ENCODE data around the gene CCDC97. TPM values are rescaled to one million over a fixed set of nuclear protein-coding genes. Genes with fewer than 3 reads are reported as not detected.

CCDC97 gene
- polyA plus RNA-seq, 1 donor from 2014 or later, result 4.9 TPM

DNA sequence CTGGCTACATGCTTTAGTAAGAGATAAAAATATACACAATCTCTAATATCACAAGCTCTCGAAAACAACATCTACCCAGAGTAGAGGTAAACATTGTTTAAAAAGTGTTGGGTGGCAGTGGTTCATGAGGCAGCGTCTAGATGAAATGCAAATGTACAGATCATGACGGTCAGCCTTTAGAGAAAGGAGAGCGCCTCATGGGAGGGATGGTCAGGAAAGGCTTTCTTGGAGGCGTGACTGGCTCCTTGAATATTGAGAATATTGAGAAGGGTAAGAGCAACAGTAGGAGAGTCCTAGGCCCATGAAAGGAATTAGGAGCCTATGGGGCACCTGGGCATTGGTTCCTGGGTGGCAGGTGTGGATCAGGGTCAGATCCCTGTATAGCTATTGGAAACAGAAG, 35.2 kb upstream of the CCDC97 start:
- H2AFZ ChIP-seq (ENCODE audit: low read depth, low read length), result no peak overlapping the region
- no peak overlapping the region for H3K27ac ChIP-seq (ENCODE audit: low read length)
- H3K36me3 ChIP-seq (ENCODE audit: insufficient read depth, low read length), result peaks cover 22% of the 10 kb centered on the region
- H3K27me3 ChIP-seq (ENCODE audit: insufficient read depth, low read depth, low read length), result no peaks in the 10 kb centered on the region
- H3F3A ChIP-seq (ENCODE audit: insufficient read depth, low read length, poor library complexity, severe bottlenecking), result no peaks in the 10 kb centered on the region
- H3K9ac ChIP-seq (ENCODE audit: low read length), result no peak overlapping the region
- H3K9me2 ChIP-seq (ENCODE audit: insufficient read depth, low read length), result no peaks in the 10 kb centered on the region
- no peak for TF ChIP-seq EZH2 (IDR thresholded peaks at IDR 0.05; ENCODE audit: borderline replicate concordance, insufficient read depth, low read length, poor library complexity, severe bottlenecking)
- TF ChIP-seq MXI1 (conservative IDR thresholded peaks at IDR 0.05; ENCODE audit: poor library complexity, severe bottlenecking), result no peak
- TF ChIP-seq, protein P1, sequence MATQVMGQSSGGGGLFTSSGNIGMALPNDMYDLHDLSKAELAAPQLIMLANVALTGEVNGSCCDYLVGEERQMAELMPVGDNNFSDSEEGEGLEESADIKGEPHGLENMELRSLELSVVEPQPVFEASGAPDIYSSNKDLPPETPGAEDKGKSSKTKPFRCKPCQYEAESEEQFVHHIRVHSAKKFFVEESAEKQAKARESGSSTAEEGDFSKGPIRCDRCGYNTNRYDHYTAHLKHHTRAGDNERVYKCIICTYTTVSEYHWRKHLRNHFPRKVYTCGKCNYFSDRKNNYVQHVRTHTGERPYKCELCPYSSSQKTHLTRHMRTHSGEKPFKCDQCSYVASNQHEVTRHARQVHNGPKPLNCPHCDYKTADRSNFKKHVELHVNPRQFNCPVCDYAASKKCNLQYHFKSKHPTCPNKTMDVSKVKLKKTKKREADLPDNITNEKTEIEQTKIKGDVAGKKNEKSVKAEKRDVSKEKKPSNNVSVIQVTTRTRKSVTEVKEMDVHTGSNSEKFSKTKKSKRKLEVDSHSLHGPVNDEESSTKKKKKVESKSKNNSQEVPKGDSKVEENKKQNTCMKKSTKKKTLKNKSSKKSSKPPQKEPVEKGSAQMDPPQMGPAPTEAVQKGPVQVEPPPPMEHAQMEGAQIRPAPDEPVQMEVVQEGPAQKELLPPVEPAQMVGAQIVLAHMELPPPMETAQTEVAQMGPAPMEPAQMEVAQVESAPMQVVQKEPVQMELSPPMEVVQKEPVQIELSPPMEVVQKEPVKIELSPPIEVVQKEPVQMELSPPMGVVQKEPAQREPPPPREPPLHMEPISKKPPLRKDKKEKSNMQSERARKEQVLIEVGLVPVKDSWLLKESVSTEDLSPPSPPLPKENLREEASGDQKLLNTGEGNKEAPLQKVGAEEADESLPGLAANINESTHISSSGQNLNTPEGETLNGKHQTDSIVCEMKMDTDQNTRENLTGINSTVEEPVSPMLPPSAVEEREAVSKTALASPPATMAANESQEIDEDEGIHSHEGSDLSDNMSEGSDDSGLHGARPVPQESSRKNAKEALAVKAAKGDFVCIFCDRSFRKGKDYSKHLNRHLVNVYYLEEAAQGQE (IDR thresholded peaks at IDR 0.05; ENCODE audit: borderline replicate concordance), result no peak
- TF ChIP-seq, protein P2, sequence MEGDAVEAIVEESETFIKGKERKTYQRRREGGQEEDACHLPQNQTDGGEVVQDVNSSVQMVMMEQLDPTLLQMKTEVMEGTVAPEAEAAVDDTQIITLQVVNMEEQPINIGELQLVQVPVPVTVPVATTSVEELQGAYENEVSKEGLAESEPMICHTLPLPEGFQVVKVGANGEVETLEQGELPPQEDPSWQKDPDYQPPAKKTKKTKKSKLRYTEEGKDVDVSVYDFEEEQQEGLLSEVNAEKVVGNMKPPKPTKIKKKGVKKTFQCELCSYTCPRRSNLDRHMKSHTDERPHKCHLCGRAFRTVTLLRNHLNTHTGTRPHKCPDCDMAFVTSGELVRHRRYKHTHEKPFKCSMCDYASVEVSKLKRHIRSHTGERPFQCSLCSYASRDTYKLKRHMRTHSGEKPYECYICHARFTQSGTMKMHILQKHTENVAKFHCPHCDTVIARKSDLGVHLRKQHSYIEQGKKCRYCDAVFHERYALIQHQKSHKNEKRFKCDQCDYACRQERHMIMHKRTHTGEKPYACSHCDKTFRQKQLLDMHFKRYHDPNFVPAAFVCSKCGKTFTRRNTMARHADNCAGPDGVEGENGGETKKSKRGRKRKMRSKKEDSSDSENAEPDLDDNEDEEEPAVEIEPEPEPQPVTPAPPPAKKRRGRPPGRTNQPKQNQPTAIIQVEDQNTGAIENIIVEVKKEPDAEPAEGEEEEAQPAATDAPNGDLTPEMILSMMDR (IDR thresholded peaks at IDR 0.05; ENCODE audit: poor library complexity, severe bottlenecking), result no peak
- TF ChIP-seq POLR2AphosphoS5 (IDR thresholded peaks at IDR 0.05), result no peak
- TF ChIP-seq RAD21 (conservative IDR thresholded peaks at IDR 0.05), result no peak
- H3K9me3 ChIP-seq (ENCODE audit: low read length), result no peaks in the 10 kb centered on the region
- no peaks in the 10 kb centered on the region for H3K79me2 ChIP-seq (replicated peaks; ENCODE audit: insufficient read depth, low read length)
- no peak overlapping the region for H3K4me3 ChIP-seq (ENCODE audit: low read length)
- no peaks in the 10 kb centered on the region for H4K20me1 ChIP-seq (ENCODE audit: insufficient read depth)
- H3K4me2 ChIP-seq (ENCODE audit: low read length), result no peak overlapping the region

DNA sequence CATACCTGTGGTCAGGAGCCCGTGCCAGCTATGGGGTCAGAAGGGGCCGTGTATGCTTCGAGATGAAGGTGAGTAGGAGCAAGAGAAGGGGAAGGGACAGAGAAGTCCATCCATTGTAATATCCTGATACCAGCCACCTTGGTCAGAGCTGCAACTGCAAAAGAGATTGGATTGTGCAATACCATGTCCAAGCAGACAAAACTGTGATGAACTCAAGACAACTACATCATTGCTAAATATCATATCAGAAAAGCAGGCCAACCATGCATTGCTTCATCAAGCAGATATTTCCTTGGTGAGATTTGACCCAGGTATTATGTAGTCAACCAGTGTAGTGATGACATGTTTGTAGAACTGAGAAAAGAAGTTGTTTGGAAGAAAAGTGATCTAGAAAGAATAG, 33.7 kb upstream of the CCDC97 start:
- peaks cover 30% of the 10 kb centered on the region for H3K36me3 ChIP-seq (ENCODE audit: insufficient read depth, low read length)
- H3K4me2 ChIP-seq (ENCODE audit: low read length), result no peak overlapping the region
- no peaks in the 10 kb centered on the region for H3K27me3 ChIP-seq (ENCODE audit: insufficient read depth, low read depth, low read length)
- no peak overlapping the region for H3K9ac ChIP-seq (ENCODE audit: low read length)
- H3K79me2 ChIP-seq (replicated peaks; ENCODE audit: insufficient read depth, low read length), result no peaks in the 10 kb centered on the region
- no peaks in the 10 kb centered on the region for H3K9me2 ChIP-seq (ENCODE audit: insufficient read depth, low read length)
- TF ChIP-seq, protein P2 (IDR thresholded peaks at IDR 0.05; ENCODE audit: poor library complexity, severe bottlenecking), result no peak
- TF ChIP-seq, protein P1 (IDR thresholded peaks at IDR 0.05; ENCODE audit: borderline replicate concordance), result no peak
- TF ChIP-seq SMC3 (conservative IDR thresholded peaks at IDR 0.05; ENCODE audit: poor library complexity) (no peak), EP300 (conservative IDR thresholded peaks at IDR 0.05; ENCODE audit: poor library complexity, severe bottlenecking) (no peak), POLR2AphosphoS5 (IDR thresholded peaks at IDR 0.05) (no peak), MXI1 (conservative IDR thresholded peaks at IDR 0.05; ENCODE audit: poor library complexity, severe bottlenecking) (no peak), EZH2 (IDR thresholded peaks at IDR 0.05; ENCODE audit: borderline replicate concordance, insufficient read depth, low read length, poor library complexity, severe bottlenecking) (no peak), RAD21 (conservative IDR thresholded peaks at IDR 0.05) (no peak), TAF1 (IDR thresholded peaks at IDR 0.05; ENCODE audit: low read depth) (no peak)
- H3K9me3 ChIP-seq (ENCODE audit: low read length), result no peaks in the 10 kb centered on the region
- H2AFZ ChIP-seq (ENCODE audit: low read depth, low read length), result no peak overlapping the region
- H3F3A ChIP-seq (ENCODE audit: insufficient read depth, low read length, poor library complexity, severe bottlenecking), result no peaks in the 10 kb centered on the region
- H4K20me1 ChIP-seq (ENCODE audit: insufficient read depth), result no peaks in the 10 kb centered on the region
- H3K27ac ChIP-seq (ENCODE audit: low read length), result no peak overlapping the region
- H3K4me3 ChIP-seq (ENCODE audit: low read length), result no peak overlapping the region

Measured in neural cell (in vitro differentiated cells).